GM10266 (cell line): ENCODE results near the gene SENP2.

Experiments
- DNase-seq: peaks from one replicate; pipeline ENCODE4 v3.0.0; 2012; ENCODE audit errors: extremely low spot score
- TF ChIP-seq, protein P1 (sequence below): IDR thresholded peaks from 2 replicates; pipeline ENCODE4 v1.5.1; 2012; ENCODE audit warnings: mild to moderate bottlenecking, low read depth; ENCODE audit not compliant: control insufficient read depth, insufficient read depth; ENCODE audit errors: missing control alignments

Gene SENP2

DNA sequence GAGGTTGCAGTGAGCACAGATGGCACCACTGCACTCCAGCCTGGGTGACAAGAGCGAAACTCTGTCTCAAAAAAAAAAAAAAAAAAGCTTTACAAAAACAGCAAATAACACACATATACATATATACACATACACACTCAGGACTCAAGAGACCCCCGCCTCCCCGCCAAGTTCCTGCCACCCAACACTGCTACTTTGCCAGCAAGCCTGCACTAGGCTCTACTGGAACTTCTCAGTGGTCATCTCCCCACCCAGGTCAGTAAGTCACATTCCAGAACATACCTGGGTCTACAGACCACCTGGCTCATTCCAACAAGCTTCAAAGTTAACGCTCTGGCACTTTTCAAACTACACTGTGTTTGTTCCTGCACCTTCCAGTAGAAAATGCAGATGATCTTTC lies 62.3 kb downstream of the SENP2 start:
- DNase-seq: no peak
- TF ChIP-seq, protein P1, sequence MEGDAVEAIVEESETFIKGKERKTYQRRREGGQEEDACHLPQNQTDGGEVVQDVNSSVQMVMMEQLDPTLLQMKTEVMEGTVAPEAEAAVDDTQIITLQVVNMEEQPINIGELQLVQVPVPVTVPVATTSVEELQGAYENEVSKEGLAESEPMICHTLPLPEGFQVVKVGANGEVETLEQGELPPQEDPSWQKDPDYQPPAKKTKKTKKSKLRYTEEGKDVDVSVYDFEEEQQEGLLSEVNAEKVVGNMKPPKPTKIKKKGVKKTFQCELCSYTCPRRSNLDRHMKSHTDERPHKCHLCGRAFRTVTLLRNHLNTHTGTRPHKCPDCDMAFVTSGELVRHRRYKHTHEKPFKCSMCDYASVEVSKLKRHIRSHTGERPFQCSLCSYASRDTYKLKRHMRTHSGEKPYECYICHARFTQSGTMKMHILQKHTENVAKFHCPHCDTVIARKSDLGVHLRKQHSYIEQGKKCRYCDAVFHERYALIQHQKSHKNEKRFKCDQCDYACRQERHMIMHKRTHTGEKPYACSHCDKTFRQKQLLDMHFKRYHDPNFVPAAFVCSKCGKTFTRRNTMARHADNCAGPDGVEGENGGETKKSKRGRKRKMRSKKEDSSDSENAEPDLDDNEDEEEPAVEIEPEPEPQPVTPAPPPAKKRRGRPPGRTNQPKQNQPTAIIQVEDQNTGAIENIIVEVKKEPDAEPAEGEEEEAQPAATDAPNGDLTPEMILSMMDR: no peak

DNA sequence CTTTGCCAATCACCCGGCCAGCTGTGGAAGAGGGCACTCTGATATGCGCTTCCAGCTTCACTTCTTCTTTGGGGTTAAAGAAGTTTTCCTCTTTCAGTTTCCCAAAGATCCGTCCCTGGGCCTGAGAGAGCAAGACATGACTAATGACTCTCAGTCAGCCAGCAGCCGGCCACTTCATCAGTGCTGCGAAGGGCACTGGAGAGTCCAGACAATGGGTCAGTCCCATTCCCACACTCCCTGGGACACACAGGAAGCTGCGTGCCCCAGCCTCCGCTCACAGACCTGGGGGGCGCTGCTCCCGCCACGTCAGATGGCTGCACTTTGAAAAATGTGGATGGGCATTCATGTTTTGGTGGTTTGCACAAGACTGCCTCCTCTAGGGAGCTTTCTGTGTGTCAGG lies 63.3 kb downstream of the SENP2 start:
- TF ChIP-seq, protein P1: no peak
- no peak for DNase-seq

DNA sequence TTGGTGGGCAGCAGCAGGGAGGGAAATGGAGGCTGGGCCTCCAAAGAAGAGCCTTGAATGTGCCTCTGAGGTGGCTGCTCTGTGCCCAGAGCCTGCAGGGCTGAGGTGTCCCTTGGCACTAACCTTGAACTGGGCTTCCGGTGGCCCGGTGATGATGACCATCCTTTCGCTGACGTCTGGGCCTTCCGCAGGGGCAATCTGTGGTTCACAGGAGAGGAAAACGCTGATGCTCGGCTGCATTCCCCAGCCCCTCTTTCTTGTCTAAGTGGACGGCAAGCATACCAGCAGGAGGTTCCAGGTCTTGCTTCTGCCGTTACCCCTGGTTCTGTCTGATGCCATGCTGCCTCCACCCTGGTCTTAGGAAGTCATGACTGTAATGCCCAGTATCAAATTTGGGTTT lies 65.9 kb downstream of the SENP2 start:
- no peak for DNase-seq
- TF ChIP-seq, protein P1: no peak

DNA sequence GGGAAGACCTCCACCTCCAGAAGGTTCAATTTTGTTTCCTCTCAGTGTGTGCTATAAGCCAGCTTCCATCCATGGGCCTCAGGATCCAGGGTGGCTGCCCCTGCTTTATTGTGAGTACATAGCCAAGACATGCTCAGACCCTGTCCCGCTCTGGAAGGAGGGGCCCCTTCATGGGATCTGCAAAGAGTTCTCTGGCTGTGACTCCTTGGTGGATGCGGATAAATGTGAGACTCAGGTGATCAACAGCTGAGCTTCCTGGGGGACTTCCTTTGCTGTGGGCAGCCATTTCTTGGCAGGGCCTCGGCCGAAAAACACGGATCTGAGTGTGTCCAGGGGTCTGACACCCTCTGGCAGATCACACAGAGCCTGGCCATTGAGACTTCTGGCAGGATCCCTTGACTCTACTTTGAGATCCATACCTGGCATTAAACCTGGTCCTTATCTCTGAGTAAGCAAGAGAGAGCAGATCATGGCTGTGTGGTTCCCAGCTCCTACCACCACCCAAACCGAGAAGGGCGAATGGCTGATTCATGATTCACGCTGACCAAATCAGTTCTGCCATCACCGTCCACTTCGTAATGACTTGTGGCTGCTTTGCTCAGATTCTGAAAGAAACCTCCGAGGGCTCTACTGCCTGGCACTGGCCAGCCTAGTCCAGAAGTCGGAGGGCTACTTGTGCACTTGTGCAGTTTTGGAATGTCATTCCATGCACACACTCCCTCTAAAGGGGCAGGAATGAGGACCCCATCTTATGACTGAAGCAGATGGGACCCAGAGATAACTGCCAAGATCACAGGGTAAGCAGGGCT lies 68.1 kb downstream of the SENP2 start:
- TF ChIP-seq, protein P1: no peak
- DNase-seq: no peak

DNA sequence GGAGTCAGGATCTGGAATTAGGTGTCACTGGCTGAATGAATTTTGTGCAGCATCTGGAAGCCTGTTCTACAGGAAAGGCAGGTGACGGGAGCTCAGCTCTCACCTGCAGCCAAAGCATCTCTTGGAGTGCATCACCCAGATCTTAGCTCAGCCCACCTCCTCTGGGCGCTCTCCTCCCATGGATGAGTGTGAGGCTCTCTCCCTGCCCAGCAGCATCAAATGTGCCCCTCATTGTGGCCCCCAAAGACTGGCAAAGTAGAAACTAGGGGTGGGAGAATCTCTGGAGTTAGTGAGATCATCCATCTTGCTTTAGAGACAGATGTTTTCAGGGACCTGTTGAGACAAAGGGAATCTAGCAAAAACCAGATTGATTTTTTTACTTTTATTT lies 68.7 kb downstream of the SENP2 start:
- DNase-seq: no peak
- TF ChIP-seq, protein P1: no peak

DNA sequence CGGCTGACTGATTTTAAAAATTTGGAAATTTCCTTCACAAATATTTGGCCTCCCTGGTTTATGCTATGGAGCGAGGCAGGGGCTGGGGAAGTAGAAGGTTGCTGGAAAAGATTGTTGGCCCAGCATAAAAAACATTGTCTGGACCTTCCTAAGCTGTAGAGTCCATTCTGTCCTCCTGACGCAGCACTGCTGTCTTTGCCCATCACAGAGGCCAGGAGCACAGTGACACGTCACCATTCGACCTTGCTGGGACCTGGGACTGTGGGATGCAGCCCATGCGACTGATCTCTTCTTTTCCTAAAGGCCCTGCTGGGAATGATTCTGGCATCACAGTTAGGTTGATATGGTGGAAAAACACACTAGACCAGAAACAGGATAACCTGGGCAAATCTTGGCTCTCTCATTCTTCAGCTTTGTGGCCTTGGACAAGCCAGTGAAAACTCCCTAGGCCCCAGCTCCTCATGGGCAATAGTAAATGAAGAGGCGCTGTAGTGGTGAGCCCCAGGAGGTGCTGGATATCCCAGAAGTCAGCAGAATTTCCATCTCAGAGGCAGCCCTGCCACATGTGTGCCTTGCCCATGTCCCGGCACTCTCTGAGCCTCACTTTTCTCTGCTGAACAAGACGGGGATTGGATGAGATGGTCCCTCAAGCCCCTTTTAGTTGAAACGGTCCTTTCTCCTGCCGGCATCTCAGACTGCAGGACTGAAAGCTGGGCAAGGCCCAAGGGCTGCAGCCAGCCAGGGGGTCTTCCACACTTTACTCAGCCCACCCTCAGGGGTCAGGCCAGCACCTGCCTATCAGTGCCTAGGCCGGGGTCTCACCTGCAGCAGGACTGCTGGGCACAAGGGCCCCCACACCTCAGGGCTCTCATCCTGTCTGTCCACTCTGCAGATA lies 69.6 kb downstream of the SENP2 start:
- TF ChIP-seq, protein P1: no peak
- DNase-seq: no peak
